SK-N-SH (cell line): Measurements from ENCODE around the gene DOP1B. TPM values are rescaled to one million over a fixed set of nuclear protein-coding genes. Genes with fewer than 3 reads are reported as not detected.

Experiments used
- CTCF ChIA-PET: fragments of 300-600, 350-600 bp; formaldehyde crosslinking; extraction: SDS; loops from one replicate; lab custom pipeline; 2021; lab: Yijun Ruan, JAX
- POLR2A ChIA-PET: fragments of 350-600 bp; sonication (Branson Sonifier 250); formaldehyde crosslinking; extraction: SDS; loops from one replicate; lab custom pipeline; 2020; ENCODE audit warnings: antibody characterized with exemption, inconsistent platforms; lab: Yijun Ruan, JAX
- DNase-seq: peaks from one replicate; pipeline ENCODE4 v3.0.0; 2012
- H2AFZ ChIP-seq: fragments of 200-600 bp; sonication (generic); 2 replicates; pipeline ENCODE4 v1.8.1; 2016; ENCODE audit warnings: antibody characterized with exemption, mild to moderate bottlenecking, low read depth
- H3F3A ChIP-seq: fragments of 200-600 bp; sonication (generic); replicated peaks from 2 replicates; pipeline ENCODE3; 2016; ENCODE audit warnings: antibody characterized with exemption, mild to moderate bottlenecking; ENCODE audit not compliant: insufficient read depth
- H3K27ac ChIP-seq, 2 experiments: fragments of 200-500 bp in 1 of 2; fragments of 200-600 bp in 1 of 2; sonication (Bioruptor generic) in 1 of 2; sonication (generic), shearing (Covaris generic) in 1 of 2; 2 replicates each; pipeline versions ENCODE4 v1.5.1 to v1.6.1; 2014 to 2016; ENCODE audit warnings: low read depth in 2 of 2, inconsistent platforms in 1 of 2, low read length in 1 of 2, mild to moderate bottlenecking in 1 of 2, mixed read lengths in 1 of 2
- H3K27me3 ChIP-seq: fragments of 200-600 bp; sonication (generic), shearing (Covaris generic); 2 replicates; pipeline ENCODE4 v1.6.1; 2016; ENCODE audit warnings: mixed run types; ENCODE audit not compliant: insufficient read depth
- H3K36me3 ChIP-seq, 2 experiments: fragments of 200-500 bp in 1 of 2; fragments of 200-600 bp in 1 of 2; sonication (Bioruptor generic) in 1 of 2; sonication (generic) in 1 of 2; replicated peaks in 1 of 2; 2 replicates each; pipeline versions ENCODE3 to v1.5.1; 2014 to 2016; ENCODE audit warnings: low read length in 1 of 2, mild to moderate bottlenecking in 1 of 2; ENCODE audit not compliant: insufficient read depth in 2 of 2, control insufficient read depth in 1 of 2
- H3K4me1 ChIP-seq, 2 experiments: fragments of 200-500 bp in 1 of 2; fragments of 200-600 bp in 1 of 2; sonication (Bioruptor generic) in 1 of 2; sonication (generic), shearing (Covaris generic) in 1 of 2; 2 replicates each; pipeline versions ENCODE4 v1.5.1 to v1.6.1; 2014 to 2016; ENCODE audit warnings: low read depth in 1 of 2, low read length in 1 of 2, mixed run types in 1 of 2; ENCODE audit not compliant: insufficient read depth in 2 of 2, control insufficient read depth in 1 of 2
- H3K4me2 ChIP-seq: fragments of 200-600 bp; sonication (generic), shearing (Covaris generic); 2 replicates; pipeline ENCODE4 v1.6.1; 2017; ENCODE audit warnings: mixed run types
- H3K4me3 ChIP-seq, 2 experiments: fragments of 200-500 bp in 1 of 2; fragments of 200-600 bp in 1 of 2; sonication (Bioruptor generic) in 1 of 2; sonication (generic), shearing (Covaris generic) in 1 of 2; 2 replicates each; pipeline versions ENCODE4 v1.5.1 to v1.8.1; 2014 to 2016; ENCODE audit warnings: low read depth in 2 of 2, inconsistent platforms in 1 of 2, low read length in 1 of 2, mild to moderate bottlenecking in 1 of 2, mixed read lengths in 1 of 2, moderate library complexity in 1 of 2
- H3K79me2 ChIP-seq: fragments of 200-600 bp; sonication (generic); 2 replicates; pipeline ENCODE4 v1.8.1; 2017; ENCODE audit warnings: mild to moderate bottlenecking; ENCODE audit not compliant: insufficient read depth
- H3K9ac ChIP-seq: fragments of 200-600 bp; sonication (generic); 2 replicates; pipeline ENCODE4 v1.6.1; 2017; ENCODE audit warnings: mixed run types
- H3K9me2 ChIP-seq: fragments of 200-600 bp; sonication (generic); 2 replicates; pipeline ENCODE4 v1.6.1; 2017; ENCODE audit warnings: mixed run types
- H3K9me3 ChIP-seq: fragments of 200-600 bp; sonication (generic); 2 replicates; pipeline ENCODE4 v1.6.1; 2017; ENCODE audit warnings: mixed run types, mild to moderate bottlenecking, moderate library complexity
- H4K20me1 ChIP-seq: fragments of 200-600 bp; sonication (generic); 2 replicates; pipeline ENCODE4 v1.6.1; 2017; ENCODE audit warnings: mild to moderate bottlenecking, mixed run types; ENCODE audit not compliant: insufficient read depth
- EZH2phosphoT487 ChIP-seq: fragments of 200-600 bp; sonication (generic); IDR thresholded peaks from 2 replicates; pipeline ENCODE4 v1.6.1; 2017; ENCODE audit warnings: low read depth, mixed run types, mild to moderate bottlenecking, antibody characterized with exemption, moderate library complexity, borderline replicate concordance
- GABPA ChIP-seq: IDR thresholded peaks from 2 replicates; pipeline ENCODE4 v1.4.0; 2012; ENCODE audit warnings: low read depth, mild to moderate bottlenecking
- MXI1 ChIP-seq: IDR thresholded peaks from 2 replicates; pipeline ENCODE4 v1.6.1; 2012; ENCODE audit warnings: mild to moderate bottlenecking, low read depth, low read length, improper control_type of control experiment
- NFIC ChIP-seq: IDR thresholded peaks from 2 replicates; pipeline ENCODE4 v1.4.0; 2012; ENCODE audit warnings: borderline replicate concordance
- SMC3 ChIP-seq: IDR thresholded peaks from 2 replicates; pipeline ENCODE4 v1.6.1; 2012; ENCODE audit warnings: low read depth, low read length, improper control_type of control experiment
- TAF1 ChIP-seq: IDR thresholded peaks from 2 replicates; pipeline ENCODE4 v1.6.1; 2012; ENCODE audit warnings: low read depth, mild to moderate bottlenecking, low read length, moderate library complexity, borderline replicate concordance
- TCF12 ChIP-seq: IDR thresholded peaks from 2 replicates; pipeline ENCODE4 v1.4.0; 2012
- WGBS: methylation state at CpG from one replicate; pipeline ENCODE4 v1.1.6; 2017; ENCODE audit warnings: low lambda C conversion rate; 5-methylcytosine and 5-hydroxymethylcytosine counted together
- polyA plus RNA-seq, 3 experiments: library from polyadenylated mRNA; depleted of rRNA; stranded (reverse); fragments of >200 nt; gene quantifications; 2 replicates each; pipeline ENCODE4 v1.2.3, GENCODE V29; 2012
- TF ChIP-seq, protein P1 (sequence below): IDR thresholded peaks from 2 replicates; pipeline ENCODE4 v1.4.0; 2012; ENCODE audit warnings: low read depth, borderline replicate concordance

The DOP1B gene
- polyA plus RNA-seq, 1 of the 3 experiments (the other 2 are of a cell fraction): 4.9 TPM

DNA sequence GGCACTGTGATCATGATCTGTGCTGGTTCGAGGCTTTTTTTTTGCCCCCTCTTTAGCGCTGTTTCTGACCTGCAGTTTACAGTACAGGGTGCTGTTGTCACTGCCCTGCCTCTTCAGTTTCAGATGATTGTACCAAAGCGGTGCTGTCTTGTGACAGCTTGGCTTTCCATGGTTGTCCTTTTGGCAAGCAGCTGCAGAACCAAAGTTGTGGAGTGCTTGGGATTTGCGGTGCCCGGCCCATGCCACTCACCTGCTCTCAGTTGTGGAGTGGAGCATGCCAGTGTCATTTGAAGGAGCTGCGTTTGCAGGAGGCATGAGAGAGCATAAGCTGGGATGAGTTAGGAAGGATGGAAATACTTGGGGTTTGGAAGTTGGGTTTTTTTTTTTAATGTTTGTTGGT lies 48.4 kb downstream of the DOP1B start:
- no peak overlapping the region for H3K4me2 ChIP-seq
- no peak overlapping the region for H3K27ac ChIP-seq
- 96% methylated on average over 6 of the region's 6 CpGs for WGBS
- H3K9me3 ChIP-seq: no peaks in the 10 kb centered on the region
- H3K9ac ChIP-seq: no peak overlapping the region
- H3K79me2 ChIP-seq: no peaks in the 10 kb centered on the region
- H3K27me3 ChIP-seq: no peaks in the 10 kb centered on the region
- no peaks in the 10 kb centered on the region for H3K9me2 ChIP-seq
- DNase-seq: no peak
- TF ChIP-seq EZH2phosphoT487: no peak
- no peak for TF ChIP-seq GABPA
- H3K36me3 ChIP-seq: no peaks in the 10 kb centered on the region
- ChIA-PET CTCF (interaction anchor here (3.0 kb wide), 1 partner anchor 63 kb away, joined by 8 read pairs; no protein-coding TSS in a partner anchor), POLR2A (no interaction called here)
- peaks cover 17% of the 10 kb centered on the region for H3F3A ChIP-seq
- no peak overlapping the region for H3K4me3 ChIP-seq
- H4K20me1 ChIP-seq: no peaks in the 10 kb centered on the region
- no peak overlapping the region for H2AFZ ChIP-seq
- H3K4me1 ChIP-seq: peaks cover 0 to 29% of the 10 kb centered on the region in 2 experiments; a peak in 1 of 4 replicates

DNA sequence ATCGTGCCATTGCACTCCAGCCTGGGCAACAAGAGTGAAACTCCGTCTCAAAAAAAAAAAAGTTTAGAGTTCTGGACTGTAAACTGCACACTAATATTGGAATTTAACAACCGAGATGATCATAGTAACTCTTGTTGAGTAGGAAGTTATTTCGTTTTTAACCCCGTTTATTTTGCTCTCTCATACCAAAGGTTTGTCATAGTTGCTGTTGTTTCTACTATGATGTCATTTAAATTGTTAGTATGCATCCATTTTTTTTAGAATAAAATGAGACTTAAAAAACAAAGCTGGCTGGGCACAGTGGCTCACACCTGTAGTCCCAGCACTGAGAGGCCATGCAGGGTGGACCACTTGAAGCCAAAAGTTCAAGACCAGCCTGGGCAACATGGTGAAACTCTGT lies 49.3 kb downstream of the DOP1B start:
- Histone ChIP-seq H4K20me1 (no peaks in the 10 kb centered on the region), H2AFZ (no peak overlapping the region), H3K4me1 (peaks cover 0 to 36% of the 10 kb centered on the region in 2 experiments; a peak in 1 of 4 replicates), H3K9ac (no peak overlapping the region), H3K27me3 (no peaks in the 10 kb centered on the region), H3K9me2 (no peaks in the 10 kb centered on the region), H3K4me3 (no peak overlapping the region), H3K9me3 (no peaks in the 10 kb centered on the region), H3F3A (peaks cover 21% of the 10 kb centered on the region), H3K36me3 (no peaks in the 10 kb centered on the region), H3K79me2 (no peaks in the 10 kb centered on the region)
- ChIA-PET CTCF (interaction anchor here (0.7 kb wide), 1 partner anchor 12 kb away, joined by 3 read pairs; no protein-coding TSS in a partner anchor), POLR2A (no interaction called here)
- TF ChIP-seq MXI1: no peak
- no peak for TF ChIP-seq SMC3
- TF ChIP-seq, protein P1, sequence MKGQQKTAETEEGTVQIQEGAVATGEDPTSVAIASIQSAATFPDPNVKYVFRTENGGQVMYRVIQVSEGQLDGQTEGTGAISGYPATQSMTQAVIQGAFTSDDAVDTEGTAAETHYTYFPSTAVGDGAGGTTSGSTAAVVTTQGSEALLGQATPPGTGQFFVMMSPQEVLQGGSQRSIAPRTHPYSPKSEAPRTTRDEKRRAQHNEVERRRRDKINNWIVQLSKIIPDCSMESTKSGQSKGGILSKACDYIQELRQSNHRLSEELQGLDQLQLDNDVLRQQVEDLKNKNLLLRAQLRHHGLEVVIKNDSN: no peak
- no peak for TF ChIP-seq NFIC
- TF ChIP-seq TAF1: no peak
- TF ChIP-seq TCF12: no peak
- TF ChIP-seq EZH2phosphoT487: no peak
- TF ChIP-seq, all 33 proteins: peak for 0
- no peak overlapping the region for H3K4me2 ChIP-seq
- no peak for DNase-seq
- WGBS: 92% methylated on average over 5 of the region's 5 CpGs
- no peak overlapping the region for H3K27ac ChIP-seq

Other genes with a start within 250 kb of the DOP1B start
- 15.9 and 20.7 TPM in 2 replicates for gene SETD4, start 96.3 kb upstream of the DOP1B start, polyA plus RNA-seq (2012; rRNA removed)
- 125 and 136 TPM in 2 replicates for gene CBR1, start 86.8 kb upstream of the DOP1B start, polyA plus RNA-seq (2012; rRNA removed)
- gene CBR3, start 21.7 kb upstream of the DOP1B start, polyA plus RNA-seq (2012; rRNA removed): 5.7 and 6.7 TPM in 2 replicates
- gene MORC3, start 163.4 kb downstream of the DOP1B start, polyA plus RNA-seq (2012; rRNA removed): 8.2 and 10.7 TPM in 2 replicates
- 5.6 and 6.8 TPM in 2 replicates for gene CHAF1B, start 228.6 kb downstream of the DOP1B start, polyA plus RNA-seq (2012; rRNA removed)